Suppressor macrophage treated with lipopolysaccharide for 1 hour (primary cell): ENCODE measurements around the gene NT5C.
A peak's percentile ranks its signal among the peaks of the same experiment; 100 is the strongest.
"Not testable (repeated sequence)": the region's sequence is repeated elsewhere in the genome, so short reads cannot be mapped to it uniquely, and the experiment has no call there.

Experiments used
- DNase-seq, 3 donors: peaks; one replicate each; pipeline ENCODE4 v3.0.0-alpha.2; 2020 to 2022

NT5C gene

DNA sequence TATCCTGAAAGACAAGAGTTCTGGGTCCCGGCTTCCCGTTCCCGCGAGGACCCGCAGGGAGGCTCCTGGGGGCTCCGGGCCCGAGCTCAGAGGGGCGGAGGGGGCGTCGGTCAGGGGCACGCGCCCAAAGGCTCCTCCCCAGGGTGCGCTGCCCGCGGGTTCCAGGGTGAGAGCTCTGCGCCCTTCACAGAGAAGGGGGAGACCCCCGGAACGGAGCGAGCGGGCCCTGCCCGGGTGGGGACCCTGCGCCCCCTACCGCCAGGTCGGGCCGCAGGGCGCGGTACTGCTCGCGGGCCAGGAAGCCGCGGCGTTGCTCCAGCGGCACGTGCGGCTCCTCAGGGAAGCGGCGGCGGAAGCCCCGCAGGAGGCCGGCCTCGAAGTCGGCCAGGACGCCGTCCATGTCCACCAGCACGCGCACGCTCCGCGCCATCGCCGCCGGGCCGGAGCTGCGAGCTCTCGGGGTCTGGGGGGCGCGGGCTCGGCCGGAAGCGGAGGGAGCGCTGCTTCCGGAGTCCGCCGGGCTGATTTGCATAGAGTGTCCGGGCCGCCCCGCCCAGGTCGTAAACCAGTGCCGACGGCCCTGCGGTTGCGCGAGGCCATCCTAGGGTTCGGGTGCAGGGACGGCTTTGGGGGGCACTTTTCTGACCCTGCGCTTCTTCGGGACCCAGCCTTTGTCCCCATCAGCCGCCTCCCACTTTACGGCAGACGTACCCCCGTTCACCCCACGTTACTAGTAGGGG lies at the start of gene NT5C:
Gene NT5C, minus strand, starts transcription at position 465 of the 740 bp plus-strand sequence. Its CDS starts 35 bp downstream, at position 430.
- DNase-seq, result peak; percentile 67 to 88 (median 79)

DNA sequence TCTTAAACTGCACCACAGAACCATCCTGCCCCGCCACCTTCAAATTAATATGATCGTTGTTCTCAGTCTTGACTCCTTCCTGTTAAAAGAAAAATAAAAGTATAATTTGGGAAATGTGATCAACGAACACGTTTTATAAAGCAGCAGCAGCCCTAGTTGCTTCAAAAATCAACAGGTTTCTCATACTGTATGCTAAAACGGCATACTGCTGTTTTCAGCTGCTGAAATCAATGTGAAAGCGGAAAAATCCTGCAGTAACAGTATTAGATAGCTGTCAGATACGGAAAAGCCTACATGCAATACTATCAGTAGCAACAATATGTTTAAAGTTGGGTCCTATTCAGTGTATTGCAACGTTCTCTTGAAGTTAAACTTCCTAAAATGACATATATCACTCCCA lies 49.6 kb upstream of the NT5C start:
- peak in 1 of 3 donors; percentile 4 for DNase-seq

DNA sequence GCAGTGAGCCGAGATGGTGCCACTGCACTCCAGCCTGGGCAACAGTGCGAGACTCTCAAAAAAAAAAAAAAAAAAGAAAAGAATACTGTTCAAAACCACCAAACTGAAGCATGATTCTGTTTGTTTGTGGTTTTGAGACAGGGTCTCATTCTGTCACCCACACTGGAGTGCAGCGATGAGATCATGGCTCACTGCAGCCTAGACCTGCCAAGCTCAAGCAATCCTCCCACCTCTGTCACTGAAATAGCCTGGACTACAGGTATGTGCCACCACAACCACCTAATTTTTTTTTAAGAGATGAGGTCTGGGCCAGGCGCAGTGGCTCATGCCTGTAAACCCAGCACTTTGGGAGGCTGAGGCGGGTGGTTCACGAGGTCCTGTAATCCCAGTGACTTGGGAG lies 46.9 kb upstream of the NT5C start:
- no peak for DNase-seq

DNA sequence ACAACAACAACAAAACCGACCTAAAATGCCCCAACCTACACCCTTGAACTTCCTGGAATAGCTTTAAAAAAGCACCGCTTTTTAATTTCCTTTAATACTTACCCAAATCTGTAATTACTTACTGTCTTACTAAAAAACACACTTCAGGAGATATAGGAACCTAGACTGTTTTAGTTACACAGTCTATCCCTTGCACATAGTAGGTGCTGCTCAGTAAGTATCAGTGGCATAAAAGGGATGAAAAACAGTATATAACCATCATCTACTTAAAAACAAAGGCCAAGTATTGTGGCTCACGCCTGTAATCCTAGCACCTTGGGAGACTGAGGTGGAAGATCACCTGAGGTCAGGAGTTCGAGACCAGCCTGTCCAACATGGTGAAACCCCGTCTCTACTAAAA lies 45.1 kb upstream of the NT5C start:
- DNase-seq, result no peak

DNA sequence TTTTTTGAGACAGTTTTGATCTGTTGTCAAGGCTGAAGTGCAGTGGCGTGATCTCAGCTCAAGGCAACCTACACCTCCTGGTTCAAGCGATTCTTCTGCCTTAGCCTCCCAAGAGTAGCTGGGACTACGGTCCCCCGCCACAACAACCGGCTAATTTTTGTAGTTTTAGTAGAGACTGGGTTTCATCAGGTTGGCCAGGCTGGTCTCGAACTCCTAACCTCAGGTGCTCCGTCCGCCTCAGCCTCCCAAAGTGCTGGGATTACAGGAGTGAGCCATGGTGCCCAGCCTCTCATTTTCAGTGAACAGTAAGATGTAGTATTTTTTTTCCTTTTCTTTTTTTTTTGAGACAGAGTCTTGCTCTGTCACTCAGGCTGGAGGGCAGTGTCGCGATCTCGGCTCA lies 43.5 kb upstream of the NT5C start:
- no peak for DNase-seq

DNA sequence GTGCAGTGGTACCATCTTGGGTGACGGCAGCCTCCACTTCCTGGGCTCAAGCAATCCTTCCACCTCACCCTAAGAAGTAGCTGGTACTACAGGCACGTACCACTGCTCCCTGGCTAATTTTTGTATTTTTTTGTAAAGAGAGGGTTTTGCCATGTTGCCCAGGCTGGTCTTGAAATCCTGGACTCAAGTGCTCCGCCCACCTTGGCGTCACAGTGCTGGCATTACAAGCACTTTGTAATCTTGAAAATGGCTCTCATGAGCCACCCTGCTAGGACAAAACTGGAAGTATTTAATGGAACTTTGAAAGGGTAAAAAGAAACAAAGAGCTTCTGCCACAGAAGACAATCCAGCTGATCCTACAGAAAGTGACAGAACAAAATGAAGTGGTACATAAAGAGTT lies 42.0 kb upstream of the NT5C start:
- DNase-seq, result no peak

DNA sequence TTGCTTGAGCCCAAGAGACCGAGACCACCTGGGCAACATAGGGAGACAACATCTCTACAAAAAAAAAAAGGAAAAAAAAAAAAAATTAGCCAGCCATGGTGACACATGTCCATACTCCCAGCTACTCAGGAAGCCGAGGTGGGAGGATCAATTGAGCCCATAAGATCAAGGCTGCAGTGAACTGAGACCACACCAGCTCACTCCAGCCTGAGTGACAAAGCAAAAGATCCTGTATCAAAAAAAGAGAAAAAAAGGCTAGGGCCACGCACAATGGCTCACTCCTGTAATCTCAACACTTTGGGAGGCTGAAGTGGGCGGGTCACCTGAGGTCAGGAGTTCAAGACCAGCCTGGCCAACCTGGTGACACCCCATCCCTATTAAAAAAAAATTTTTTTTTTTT lies 37.5 kb upstream of the NT5C start:
- no peak for DNase-seq

DNA sequence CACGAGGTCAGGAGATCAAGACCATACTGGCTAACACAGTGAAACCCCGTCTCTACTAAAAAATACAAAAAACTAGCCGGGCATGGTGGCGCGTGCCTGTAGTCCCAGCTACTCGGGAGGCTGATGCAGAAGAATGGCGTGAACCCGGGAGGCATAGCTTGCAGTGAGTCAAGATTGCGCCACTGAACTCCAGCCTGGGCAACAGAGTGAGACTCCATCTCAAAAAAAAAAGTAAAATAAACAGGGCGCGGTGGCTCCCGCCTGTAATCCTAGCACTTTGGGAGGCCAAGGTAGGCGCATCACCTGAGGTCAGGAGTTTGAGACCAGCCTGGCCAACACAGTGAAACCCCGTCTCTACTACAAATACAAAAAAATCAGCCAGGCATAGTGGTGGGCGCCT lies 33.1 kb upstream of the NT5C start:
- not testable (repeated sequence) for DNase-seq

DNA sequence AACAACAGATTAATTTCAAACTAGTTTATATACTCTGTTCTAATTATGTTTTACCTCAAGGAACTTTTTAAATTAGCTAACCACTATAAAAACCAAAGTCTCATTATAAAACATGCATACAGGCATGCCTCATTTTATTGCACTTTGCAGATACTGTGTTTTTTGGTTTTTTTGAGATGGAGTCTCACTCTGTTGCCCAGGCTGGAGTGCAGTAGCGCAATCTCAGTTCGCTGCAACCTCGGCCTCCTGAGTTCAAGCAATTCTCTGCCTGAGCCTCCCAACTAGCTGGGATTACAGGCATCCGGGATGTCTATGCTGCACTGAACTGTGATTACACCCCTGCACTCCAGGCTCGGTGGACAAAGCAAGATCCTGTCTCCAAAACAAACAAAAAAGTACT lies 31.5 kb upstream of the NT5C start:
- no peak for DNase-seq

DNA sequence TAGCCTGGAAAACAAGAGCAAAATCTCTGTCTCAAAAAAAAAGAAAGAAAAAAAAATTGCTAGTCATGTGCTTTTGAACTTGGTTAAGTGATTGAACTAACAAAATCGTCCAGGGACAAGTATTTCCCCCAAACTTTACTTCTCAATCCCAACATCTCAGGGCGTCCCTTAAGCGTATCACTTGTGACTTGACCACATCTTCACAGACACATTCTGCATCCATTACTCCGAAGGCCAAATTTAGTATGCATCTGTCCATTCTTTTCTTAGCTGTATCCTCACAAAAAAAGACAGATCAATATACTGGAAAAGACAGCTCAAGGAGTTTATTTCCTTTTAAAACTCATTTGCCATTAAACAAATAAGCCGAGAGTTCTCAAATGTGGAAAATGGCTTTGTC lies 28.7 kb upstream of the NT5C start:
- DNase-seq, result no peak

DNA sequence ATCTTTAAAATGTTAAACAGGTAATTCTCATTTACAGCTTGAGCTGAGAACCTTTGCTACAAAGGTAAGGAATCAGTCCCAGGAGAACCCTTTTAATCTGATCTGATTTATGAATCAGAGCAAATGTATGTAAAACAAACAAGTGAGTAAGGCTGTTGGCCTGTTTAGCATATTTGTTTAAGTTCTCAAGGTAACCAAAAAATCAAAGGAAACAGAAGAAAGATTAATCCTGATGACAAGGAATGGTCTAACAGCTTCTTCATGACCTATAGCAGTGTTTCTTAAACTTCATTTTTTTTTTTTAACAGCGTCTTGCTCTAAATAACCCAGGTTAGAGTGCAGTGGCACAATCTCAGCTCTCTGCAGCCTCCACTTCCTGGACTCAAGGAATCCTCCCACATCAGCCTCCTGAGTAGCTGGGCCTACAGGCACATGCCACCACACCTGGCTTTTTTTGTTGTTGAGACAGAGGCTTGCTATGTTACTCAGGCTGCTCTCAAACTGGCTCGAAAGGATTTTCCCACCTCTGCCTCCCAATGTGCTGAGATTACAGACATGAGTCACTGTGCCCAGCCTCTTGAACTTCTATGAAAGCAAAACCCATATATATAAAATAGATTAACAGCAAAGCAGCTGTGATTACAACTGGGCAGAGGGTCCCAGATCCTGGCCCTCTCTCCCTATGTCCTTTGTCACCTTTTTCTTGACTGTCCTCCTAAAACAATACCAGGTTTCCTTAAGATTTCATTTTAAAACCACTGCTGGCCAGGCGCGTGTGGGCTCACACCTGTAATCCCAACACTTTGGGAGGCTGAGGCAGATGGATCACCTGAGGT lies 27.9 kb upstream of the NT5C start:
- no peak for DNase-seq

DNA sequence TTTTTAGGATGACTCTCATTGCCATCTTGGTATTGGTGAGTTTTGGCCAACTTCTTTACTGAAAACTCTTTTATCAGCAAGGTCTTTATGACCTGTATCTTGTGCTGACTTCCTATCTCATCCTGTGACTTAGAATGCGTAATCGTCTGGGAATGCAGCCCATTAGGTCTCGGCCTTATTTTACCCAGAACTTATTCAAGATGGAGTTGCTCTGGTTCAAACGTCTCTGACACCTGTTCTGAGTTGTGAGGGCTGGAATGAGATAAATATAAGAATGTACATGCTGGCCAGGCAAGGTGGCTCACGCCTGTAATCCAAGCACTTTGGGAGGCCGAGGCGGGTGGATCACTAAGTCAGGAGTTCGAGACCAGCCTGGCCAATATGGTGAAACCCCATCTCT lies 26.9 kb upstream of the NT5C start:
- DNase-seq, result not testable (repeated sequence)

DNA sequence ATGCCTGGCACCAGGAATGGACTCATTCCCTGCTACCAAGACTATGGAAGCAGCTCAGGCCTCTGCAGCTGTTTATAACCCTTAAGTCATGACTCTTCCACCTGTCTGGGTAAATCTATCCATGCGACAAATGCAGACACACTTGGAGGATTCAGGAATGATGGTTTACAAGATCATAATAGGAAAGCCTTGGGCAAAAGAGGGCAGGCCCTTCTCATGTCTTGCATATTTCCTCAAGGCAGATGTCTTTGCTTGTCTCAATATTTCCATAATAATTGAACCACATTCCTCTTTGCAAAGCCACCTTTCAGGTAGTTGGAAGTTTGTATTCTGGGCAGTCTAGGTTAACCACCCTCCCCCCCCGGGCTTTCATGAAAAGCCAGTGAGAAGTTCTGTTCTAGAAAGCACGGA lies 23.7 kb upstream of the NT5C start:
- DNase-seq, result no peak

DNA sequence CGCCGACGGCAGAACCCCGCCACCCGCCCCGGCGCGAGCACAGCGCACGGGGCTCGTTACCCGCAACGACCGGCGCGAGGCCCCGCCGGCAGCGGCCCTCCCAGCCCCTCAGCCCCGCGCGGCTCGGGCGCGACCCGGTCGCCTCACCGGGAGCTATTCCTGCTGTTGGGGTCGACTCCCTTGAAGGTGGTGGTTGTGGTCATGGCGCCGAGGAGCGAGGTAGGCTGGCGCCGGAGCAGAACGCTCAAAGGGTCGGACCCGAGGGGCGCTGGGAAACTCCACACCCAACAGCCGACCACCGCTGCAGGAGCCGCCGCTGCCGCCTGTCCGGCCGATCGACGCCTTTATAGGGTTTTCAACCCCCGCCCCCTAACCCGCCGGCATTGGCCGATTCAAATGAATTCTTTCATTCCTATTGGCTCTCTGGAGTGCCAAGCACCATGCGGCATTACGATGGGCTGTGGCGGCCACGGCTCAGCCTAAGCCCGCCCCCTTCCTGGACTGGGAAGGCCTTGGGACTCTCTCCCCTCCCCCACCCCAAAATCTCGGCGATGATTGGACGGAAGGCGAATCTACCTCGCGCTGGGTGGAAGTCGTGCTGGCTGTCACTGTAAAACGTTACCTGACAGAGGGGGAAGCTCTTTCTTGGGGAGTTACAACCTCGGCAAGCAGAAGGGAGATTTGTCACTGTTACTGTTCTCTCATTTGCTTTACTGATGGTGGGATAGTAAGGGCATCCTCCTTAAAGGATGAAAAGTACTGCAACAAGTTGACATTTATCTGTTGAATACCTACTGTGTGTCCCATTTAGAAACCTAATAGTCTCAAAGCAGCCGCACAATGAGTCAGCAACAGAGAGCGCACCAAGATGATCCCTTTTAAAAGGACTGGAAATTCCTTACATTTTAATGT lies 22.9 kb upstream of the NT5C start, which contains the start of gene JPT1:
Gene JPT1, minus strand, starts transcription at position 318 of the 912 bp plus-strand sequence. Its CDS starts 115 bp downstream, at position 203.
- DNase-seq, result peak; percentile 98 to 99 (median 99)

DNA sequence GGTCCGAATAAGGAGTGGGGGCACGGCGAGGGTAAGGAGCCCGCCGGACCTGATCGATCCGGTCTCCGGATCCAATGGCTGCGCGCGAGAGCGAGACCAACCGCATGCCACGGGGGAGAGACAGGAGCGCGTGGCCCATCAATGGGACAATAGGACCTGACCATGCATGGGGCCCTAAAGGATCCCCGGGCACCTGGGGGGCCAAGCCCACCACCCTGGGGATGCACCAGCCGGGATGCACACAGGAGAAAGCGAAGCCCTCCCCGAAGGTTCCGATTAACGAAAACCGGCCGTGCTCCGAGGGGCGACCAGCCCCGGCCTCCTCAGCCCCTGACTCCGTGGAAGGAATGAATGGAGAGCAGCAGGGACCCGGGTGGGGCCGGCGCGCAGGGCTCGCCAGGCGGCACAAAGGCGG lies 22.2 kb upstream of the NT5C start:
- peak in 2 of 3 donors; percentile 9 to 28 for DNase-seq

DNA sequence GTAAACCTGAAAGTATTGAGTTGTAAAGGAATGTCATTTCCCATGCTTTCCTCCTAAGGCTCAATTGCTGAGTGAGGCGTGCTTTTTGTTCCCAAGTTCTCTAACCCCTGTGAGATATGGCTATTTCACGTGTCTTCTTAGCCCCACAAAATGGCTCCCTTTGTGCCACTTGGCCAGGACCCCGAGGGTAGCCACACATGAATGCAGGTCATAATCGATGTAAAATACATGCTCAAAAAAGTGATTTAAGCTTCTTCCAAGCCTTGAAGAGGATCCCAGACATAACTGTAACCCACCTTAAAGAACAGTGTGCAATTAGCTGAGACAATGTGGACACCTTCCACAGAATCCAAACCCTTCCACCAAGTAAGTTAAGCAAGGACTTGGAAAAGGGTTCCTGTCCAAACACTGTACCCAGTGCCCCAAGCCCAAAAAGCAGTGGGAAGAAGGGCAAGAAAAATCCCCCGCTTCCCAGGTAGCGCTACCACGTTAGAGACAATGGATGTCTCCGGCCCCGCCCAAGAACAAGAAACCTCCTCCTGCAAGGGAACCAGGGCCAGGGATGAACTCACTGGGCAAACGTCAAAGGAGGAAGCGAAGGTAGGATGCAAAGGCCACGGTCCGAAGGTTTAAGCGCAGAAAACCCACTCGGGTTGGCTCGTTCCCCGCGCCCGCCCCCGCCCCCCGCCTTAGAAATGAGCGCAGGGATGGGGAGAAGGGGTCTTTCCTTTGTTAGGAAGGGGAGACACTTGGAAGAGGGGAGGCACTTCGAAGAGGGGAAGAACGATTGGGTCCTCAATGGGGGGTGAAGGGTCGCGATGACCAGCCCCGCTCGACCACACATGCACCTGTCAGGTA lies 21.6 kb upstream of the NT5C start:
- DNase-seq, result peak; percentile 59 to 66 (median 62)

DNA sequence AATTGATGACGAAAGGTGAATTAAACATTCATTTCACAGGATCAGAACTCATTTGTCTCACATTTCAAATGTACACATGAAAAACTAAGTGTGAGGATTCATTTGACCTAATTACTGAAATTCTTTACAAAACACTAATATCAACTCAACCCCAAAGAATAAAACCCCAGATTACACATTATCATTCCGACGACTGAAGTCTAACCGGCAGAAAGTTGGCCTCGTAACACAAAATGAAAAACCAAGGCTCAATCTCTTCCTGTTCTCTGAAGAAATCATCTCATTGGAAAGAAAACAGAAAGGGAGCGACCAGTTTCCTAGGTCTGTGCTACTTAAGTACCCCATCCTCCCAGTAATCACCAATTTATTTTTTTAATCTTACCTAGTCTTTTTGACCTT lies 21.0 kb upstream of the NT5C start:
- no peak for DNase-seq

DNA sequence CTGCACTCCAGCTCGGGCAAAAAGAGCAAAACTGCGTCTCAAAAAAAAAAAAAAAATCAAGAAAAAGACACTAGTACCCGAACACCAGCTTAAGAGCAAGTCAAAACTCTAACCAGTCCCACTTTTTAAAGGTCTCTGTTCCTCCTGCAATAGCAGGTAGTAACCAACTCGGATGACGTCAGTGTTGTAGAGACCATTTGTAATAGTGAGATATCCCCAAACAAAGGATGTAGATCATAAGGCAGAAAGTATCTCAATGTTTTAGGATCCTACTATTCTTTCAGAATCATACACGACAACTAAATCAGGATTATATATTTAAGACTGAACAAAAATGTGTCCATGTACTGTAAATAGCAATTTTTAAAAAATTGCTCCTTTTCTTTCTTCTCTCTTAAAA lies 20.4 kb upstream of the NT5C start:
- no peak for DNase-seq

DNA sequence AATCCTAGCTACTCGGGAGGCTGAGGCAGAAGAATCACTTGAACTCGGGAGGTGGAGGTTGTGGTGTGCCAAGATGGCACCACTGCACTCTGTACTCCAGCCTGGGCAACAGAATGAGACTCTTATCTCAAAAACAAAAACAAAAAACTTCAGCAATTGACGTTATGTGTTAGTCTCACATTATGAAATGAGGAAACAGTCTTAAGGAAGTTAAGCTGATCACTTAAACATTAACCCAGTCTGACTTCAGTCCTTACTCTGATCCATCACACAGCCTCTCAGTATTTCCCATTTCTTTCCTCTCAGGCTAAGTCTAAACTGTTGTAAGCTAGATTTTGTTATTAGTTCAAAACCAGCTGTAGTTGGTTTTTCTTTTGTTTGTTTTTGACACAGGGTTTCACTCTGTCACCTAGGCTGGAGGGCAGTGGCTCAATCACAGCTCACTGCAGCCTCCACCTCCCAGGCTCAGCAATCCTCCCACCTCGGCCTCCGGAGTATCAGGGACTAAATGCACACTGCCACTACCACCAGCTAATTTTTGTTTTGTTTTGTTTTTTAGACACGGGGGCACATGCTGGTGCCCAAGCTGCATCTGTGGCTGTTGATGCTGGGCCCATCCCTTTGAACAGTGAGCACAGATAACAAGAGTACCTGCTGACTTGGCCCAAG lies 16.5 kb upstream of the NT5C start:
- DNase-seq, result peak; percentile 26 to 71 (median 63)

DNA sequence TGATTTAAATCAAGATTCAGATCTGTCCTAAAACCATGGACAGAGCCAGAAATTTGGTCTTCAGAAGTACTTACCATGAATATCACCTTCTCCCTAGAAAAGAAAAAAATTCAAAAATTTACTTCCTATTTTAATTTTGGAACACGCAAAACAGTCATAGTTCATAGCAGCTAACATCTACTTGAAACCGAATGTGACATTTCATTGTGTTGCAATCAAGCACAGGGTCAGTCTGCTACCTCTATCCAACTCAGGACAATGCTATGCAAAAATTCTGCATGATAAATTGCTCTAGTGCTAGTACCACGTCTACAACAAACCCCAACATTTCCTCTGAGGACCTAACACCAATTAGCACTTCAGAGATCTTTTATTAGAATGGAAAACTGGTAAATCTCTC lies 15.1 kb upstream of the NT5C start:
- DNase-seq, result peak; percentile 28 to 63 (median 58)

DNA sequence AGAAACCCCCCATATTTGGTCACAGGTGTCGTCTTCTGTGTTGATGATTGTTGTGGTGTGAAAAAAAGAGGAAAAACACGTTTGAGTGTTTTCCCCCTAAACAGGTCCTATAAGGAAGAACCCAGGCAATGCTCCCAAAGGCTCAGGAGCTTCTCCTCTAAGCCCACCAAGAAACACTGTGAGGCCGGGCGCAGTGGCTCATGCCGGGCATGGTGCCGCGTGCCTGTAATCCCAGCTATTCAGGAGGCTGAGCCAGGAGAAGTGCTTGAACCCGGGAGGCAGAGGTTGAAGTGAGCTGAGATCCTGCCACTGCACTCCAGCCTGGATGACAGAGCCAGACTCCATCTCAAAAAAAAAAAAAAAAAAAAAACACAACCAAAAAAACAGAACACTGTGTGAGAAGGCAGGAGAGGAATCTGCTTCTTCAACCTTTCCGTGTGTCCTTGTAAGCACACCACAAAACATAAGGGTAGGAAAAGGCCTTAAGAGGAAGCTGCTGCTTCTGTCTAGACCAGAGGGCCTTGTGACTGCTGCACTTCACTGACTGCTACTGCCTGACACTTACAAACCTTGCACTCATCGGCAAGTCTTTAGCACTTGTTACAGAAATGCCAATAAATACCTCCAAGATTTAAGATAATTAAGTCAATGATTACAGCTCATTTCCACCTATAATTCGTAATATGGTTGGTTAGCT lies 13.4 kb upstream of the NT5C start:
- DNase-seq, result peak in 2 of 3 donors; percentile 25 to 31
